Rectal smooth muscle tissue (tissue), 1 donor: ENCODE results near the gene FGGY.
"Not testable (repeated sequence)": the region's sequence is repeated elsewhere in the genome, so short reads cannot be mapped to it uniquely, and the experiment has no call there.

Experiments used
- H3K27ac ChIP-seq: one replicate; pipeline ENCODE4 v1.7.0; 2013; ENCODE audit warnings: low read depth, low read length, inconsistent platforms
- H3K27me3 ChIP-seq: one replicate; pipeline ENCODE4 v1.7.0; 2013; ENCODE audit warnings: low read length; ENCODE audit not compliant: control insufficient read depth, insufficient read depth
- H3K36me3 ChIP-seq: one replicate; pipeline ENCODE4 v1.7.0; 2013; ENCODE audit warnings: low read length; ENCODE audit not compliant: control insufficient read depth, insufficient read depth
- H3K4me1 ChIP-seq: one replicate; pipeline ENCODE4 v1.7.0; 2013; ENCODE audit warnings: low read length; ENCODE audit not compliant: control insufficient read depth, insufficient read depth
- H3K4me3 ChIP-seq: one replicate; pipeline ENCODE4 v1.7.0; 2013; ENCODE audit warnings: low read length
- H3K9ac ChIP-seq: one replicate; pipeline ENCODE4 v1.7.0; 2013; ENCODE audit warnings: low read length

Gene FGGY

GRCh38 chr1:59520827-59521418, 224.0 kb downstream of the FGGY start:
- Histone ChIP-seq H3K4me1 (peaks cover 22% of the 10 kb centered on the region), H3K27ac (peak overlapping the region; percentile 76), H3K27me3 (no peaks in the 10 kb centered on the region), H3K9ac (no peak overlapping the region), H3K36me3 (no peaks in the 10 kb centered on the region), H3K4me3 (no peak overlapping the region)

DNA sequence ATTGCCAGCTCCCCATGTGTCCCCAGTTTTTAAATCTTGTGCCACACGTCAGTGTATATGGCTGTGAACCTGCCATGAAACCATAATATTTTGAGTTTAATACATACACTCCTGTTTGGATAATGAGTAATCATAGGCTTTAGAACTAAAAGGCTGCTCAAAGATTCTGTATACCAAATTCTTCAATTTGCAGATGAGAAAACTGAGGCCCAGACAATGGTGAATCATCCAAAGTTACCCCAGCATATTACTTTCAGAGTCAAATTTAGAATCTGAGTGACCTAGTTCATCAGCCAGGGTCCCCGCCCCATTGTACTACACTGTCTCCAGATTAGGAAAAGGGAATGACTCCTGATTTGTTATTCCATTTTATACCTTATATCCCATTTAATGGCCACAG, 224.6 kb downstream of the FGGY start:
- Histone ChIP-seq H3K27ac (peak overlapping the region; percentile 76), H3K9ac (no peak overlapping the region), H3K27me3 (no peaks in the 10 kb centered on the region), H3K4me1 (peaks cover 21% of the 10 kb centered on the region), H3K4me3 (no peak overlapping the region), H3K36me3 (no peaks in the 10 kb centered on the region)

GRCh38 chr1:59522925-59523505, 226.1 kb downstream of the FGGY start:
- Histone ChIP-seq H3K4me1 (peaks cover 15% of the 10 kb centered on the region), H3K27ac (no peak overlapping the region), H3K9ac (no peak overlapping the region), H3K27me3 (no peaks in the 10 kb centered on the region), H3K36me3 (no peaks in the 10 kb centered on the region), H3K4me3 (no peak overlapping the region)

DNA sequence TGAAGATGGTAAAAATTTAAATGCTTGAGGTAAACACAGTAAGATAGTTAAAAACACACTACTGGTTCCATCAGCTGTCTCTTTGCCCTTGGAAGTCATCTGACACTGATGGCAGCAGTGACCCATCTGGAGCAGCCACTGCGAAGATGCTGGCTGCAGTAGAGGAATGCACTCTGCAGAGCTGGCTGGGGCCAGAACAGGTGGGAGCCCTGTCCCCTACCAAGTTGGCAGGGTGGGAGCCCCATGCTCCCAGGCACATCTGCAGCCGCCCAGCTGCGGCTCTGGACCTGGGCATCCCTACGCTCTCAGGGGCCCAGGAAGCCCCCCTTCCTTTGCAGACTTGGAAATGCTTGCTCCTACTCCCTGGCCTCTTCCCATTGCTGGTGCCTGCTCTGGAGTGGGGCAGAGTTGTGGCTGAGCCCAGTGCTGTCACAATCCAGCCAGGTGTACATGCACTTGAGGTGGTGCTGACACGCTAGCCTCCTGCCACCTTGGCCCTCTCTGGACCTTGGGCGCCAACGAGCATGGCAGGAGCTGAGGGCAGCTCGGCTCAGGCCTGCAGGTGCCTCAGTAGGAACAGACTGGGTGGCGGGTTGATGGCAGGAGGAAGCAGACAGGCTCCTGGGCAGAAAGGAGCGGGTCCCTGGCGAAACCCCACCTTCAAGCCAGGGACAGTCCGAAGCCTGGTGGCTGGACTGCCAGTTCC, 227.0 kb downstream of the FGGY start:
- H3K27me3 ChIP-seq, result no peaks in the 10 kb centered on the region
- H3K36me3 ChIP-seq, result no peaks in the 10 kb centered on the region
- H3K27ac ChIP-seq, result no peak overlapping the region
- H3K4me1 ChIP-seq, result peaks cover 15% of the 10 kb centered on the region
- H3K4me3 ChIP-seq, result no peak overlapping the region
- no peak overlapping the region for H3K9ac ChIP-seq

DNA sequence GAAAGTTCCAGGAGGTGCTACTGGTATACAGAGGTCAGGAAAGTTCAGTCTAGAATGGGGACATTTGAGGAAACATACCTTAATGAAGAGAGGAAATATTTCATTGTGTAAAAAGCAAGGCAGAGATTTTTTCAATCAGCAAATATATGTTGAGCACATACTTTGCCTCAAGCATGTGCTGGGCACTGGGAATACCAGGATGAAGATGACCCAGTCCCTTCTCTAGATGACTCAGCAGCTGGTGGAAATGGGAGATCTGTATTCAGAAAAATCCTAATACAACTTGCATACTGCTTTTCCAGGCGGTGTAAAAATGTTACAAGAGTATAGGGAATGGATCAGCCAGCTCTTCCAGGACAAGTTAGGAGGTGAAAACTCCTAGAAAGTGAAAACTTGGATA, 229.3 kb downstream of the FGGY start:
- Histone ChIP-seq H3K27me3 (no peaks in the 10 kb centered on the region), H3K4me1 (peaks cover 8% of the 10 kb centered on the region), H3K4me3 (no peak overlapping the region), H3K27ac (no peak overlapping the region), H3K36me3 (no peaks in the 10 kb centered on the region), H3K9ac (no peak overlapping the region)

DNA sequence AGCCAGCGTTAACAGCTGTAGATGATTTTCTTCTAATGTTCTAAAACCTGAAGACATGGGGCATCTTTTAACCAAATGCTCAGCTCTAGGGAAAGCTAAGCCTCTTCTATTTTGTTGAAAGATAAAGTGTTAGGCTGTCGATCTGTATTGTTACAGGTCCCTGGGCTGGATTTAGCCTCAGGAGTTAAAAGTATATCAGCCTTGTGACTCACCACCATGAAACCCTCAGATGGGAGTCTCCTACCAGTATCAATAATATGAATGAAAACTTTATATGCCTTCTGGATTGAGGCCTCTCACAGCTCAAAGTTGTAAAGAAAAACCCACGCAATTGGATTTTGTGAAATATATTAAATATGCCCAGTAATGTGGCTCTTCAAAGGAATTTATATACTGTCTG, 231.6 kb downstream of the FGGY start:
- no peak overlapping the region for H3K4me3 ChIP-seq
- H3K4me1 ChIP-seq, result no peaks in the 10 kb centered on the region
- no peaks in the 10 kb centered on the region for H3K36me3 ChIP-seq
- H3K27ac ChIP-seq, result no peak overlapping the region
- no peaks in the 10 kb centered on the region for H3K27me3 ChIP-seq
- no peak overlapping the region for H3K9ac ChIP-seq

DNA sequence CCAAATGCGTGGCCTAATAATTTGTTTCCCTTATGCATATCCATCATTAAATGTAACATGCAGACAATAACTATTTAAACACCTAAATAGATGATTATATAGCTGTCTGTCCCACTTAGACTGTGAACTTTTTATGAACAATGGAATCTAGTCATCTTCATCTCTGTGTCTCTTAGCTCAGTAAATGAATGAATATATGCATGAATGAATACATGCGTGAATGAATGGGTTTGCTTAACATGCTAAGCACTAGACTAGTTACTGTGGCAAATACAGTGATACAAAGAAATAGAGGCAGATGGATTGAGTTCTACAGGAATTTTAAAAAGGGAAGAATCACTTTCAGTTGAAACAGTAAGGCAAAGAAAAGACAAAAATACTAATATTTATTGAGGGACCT, 232.0 kb downstream of the FGGY start:
- no peaks in the 10 kb centered on the region for H3K4me1 ChIP-seq
- H3K27ac ChIP-seq, result no peak overlapping the region
- H3K36me3 ChIP-seq, result no peaks in the 10 kb centered on the region
- H3K4me3 ChIP-seq, result no peak overlapping the region
- no peak overlapping the region for H3K9ac ChIP-seq
- H3K27me3 ChIP-seq, result no peaks in the 10 kb centered on the region

GRCh38 chr1:59530119-59530518, 233.2 kb downstream of the FGGY start:
- no peak overlapping the region for H3K9ac ChIP-seq
- H3K27ac ChIP-seq, result no peak overlapping the region
- no peaks in the 10 kb centered on the region for H3K4me1 ChIP-seq
- H3K27me3 ChIP-seq, result no peaks in the 10 kb centered on the region
- H3K36me3 ChIP-seq, result no peaks in the 10 kb centered on the region
- H3K4me3 ChIP-seq, result no peak overlapping the region

GRCh38 chr1:59532102-59532501, 235.2 kb downstream of the FGGY start:
- no peak overlapping the region for H3K4me3 ChIP-seq
- no peak overlapping the region for H3K9ac ChIP-seq
- no peaks in the 10 kb centered on the region for H3K36me3 ChIP-seq
- no peak overlapping the region for H3K27ac ChIP-seq
- no peaks in the 10 kb centered on the region for H3K4me1 ChIP-seq
- H3K27me3 ChIP-seq, result no peaks in the 10 kb centered on the region

- not testable (repeated sequence) for H3K36me3 ChIP-seq, H3K27ac ChIP-seq, H3K4me3 ChIP-seq, H3K9ac ChIP-seq, H3K4me1 ChIP-seq, H3K27me3 ChIP-seq
Observed at GRCh38 chr1:59538476-59538875, 241.6 kb downstream of the FGGY start.

DNA sequence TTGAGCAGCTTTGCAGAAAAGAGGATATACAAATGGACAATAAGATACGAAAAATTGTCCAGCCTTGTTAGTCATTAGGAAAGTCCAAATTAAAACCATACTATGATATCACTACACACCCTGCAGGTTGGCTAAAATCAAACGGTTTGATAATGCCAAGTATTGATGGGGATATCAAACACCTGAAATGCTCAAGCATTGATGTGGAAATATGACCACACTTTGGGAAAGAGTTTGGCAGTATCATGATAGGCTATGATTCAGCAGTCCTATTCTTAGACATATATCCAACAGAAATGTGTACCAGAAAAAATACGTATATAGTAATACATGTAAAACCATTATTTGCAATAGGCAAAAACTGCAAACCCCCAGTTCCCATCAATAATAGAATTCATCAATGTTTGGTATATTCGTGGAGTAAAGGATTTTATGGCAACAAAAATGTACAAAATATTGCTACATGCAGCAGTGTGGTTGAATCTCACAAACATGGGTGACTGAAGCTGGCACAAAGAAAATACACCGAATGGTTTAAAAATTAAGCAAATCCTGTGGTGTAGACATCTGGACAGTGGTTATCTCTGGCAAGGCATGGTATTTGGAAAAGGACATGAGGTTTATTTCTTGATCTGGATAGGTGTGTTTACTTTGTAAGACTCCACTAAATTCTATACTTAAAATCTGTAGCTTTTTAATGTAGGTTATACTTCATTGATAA, 243.2 kb downstream of the FGGY start:
- H3K4me1 ChIP-seq, result no peaks in the 10 kb centered on the region
- no peaks in the 10 kb centered on the region for H3K27me3 ChIP-seq
- H3K27ac ChIP-seq, result no peak overlapping the region

DNA sequence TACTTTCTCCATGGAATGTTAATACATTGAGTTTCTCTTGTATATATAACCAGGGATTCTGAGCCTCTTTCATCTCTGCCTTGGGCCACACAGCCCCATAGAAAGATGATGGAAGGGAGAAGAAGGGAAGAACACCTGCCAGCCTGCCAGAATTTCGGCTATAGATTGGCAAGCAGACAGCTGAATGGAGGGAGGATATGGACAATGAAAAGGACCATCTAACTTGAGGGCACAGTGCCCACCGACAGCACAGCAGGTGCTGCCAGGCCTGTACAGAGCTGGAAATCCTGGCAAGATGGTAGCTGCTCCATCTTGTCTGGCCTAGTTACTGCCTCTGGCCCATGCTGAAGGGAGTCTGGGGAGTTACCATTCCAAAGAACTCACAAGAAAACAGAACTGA, 244.3 kb downstream of the FGGY start:
- Histone ChIP-seq H3K9ac (no peak overlapping the region), H3K27me3 (no peaks in the 10 kb centered on the region), H3K4me1 (no peaks in the 10 kb centered on the region), H3K4me3 (no peak overlapping the region), H3K27ac (no peak overlapping the region), H3K36me3 (no peaks in the 10 kb centered on the region)

More for the DNA sequence above, 243.2 kb downstream of the FGGY start:
- no peaks in the 10 kb centered on the region for H3K36me3 ChIP-seq
- H3K4me3 ChIP-seq, result no peak overlapping the region
- H3K9ac ChIP-seq, result no peak overlapping the region
